HG02970 (cell line): ENCODE data around the gene EDAR.

Experiments
- ATAC-seq: cut with Tn5 transposase; IDR thresholded peaks from one replicate; pipeline ENCODE4 v1.9.1; 2021; ENCODE audit warnings: mild to moderate bottlenecking, moderate library complexity, moderate number of reproducible peaks; ENCODE audit not compliant: unreplicated experiment, low FRiP score

Gene EDAR

DNA sequence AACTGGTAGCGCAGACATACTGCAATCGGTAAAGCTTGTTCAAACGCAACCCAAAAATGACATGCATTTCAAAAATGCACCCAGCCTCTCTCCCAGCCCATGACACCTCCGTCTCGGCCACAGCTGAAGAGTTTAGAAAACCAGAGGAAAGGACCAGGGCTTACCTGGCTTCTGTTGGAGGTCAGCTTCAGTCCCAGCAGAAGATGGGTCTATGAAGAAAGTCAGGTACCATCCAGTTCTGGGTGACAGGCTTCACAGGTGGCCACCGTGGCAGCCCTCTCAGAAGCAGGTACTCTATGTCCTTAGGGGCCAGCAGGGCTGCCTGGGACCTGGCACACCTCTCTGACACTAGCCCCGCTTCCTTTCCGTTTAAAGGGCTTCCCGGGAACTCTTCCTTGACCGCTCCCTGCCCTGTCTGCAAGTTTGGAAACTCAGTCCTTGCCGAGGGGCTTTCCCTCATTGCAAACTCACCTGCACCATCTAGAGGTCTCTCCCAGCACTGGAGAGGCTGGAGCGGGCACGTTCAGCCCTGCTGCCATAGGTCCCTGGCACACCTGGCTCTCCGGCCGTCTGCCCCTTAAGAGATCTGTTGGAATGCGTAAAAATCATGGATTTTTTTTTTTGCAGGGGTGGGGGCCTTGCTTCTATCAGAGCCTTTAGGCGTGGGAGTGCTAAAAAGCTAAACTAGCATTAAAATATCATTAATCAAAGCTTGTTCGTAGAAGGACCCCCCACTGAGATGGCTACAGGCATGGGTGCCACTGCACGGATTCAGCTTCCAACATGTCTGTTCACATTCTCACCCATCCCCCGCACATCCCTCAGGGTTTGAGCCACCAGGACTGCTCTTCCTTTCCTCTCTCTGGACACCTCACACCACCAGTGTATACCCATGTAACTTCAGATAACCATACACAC lies at the start of gene EDAR:
TSS of gene EDAR (minus strand) at position 425 of the 918 bp plus-strand sequence. CDS start 58,206 bp downstream, outside the sequence.
- ATAC-seq, result no peak

GRCh38 chr2:109033171-109033570 lies 44.2 kb upstream of the EDAR start:
- no peak for ATAC-seq

DNA sequence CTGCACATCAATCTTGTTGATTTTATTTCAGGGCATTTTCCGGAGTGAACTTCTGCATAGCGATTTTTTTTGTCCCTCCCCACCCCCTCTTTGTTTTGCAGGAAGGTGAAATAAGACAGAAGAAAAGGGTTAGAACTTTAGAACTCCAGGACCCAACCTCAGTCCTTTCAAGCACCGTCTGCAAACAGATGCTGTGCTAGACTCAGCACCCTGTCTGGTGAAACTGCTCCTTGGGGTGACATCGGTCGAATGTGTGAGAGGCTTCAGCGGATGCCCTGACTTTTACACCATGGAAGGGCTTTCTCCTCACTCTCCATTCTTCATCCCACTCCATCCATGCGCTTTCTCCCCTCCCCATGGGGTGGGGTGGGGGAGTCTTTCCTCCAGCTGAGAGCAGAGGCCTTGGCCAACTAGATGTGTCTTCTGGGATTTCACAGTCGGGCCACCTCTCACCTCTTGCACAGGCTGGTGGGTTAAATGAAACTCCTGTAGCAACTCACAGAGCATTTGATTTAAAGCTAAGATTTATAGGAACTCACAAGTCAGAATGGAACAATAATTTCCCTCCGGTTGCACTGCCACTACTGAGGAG lies 43.3 kb upstream of the EDAR start:
- no peak for ATAC-seq

GRCh38 chr2:109031476-109032228 lies 42.6 kb upstream of the EDAR start:
- no peak for ATAC-seq

- no peak for ATAC-seq
These were observed 42.0 kb upstream of the EDAR start for GRCh38 chr2:109030870-109031475.

DNA sequence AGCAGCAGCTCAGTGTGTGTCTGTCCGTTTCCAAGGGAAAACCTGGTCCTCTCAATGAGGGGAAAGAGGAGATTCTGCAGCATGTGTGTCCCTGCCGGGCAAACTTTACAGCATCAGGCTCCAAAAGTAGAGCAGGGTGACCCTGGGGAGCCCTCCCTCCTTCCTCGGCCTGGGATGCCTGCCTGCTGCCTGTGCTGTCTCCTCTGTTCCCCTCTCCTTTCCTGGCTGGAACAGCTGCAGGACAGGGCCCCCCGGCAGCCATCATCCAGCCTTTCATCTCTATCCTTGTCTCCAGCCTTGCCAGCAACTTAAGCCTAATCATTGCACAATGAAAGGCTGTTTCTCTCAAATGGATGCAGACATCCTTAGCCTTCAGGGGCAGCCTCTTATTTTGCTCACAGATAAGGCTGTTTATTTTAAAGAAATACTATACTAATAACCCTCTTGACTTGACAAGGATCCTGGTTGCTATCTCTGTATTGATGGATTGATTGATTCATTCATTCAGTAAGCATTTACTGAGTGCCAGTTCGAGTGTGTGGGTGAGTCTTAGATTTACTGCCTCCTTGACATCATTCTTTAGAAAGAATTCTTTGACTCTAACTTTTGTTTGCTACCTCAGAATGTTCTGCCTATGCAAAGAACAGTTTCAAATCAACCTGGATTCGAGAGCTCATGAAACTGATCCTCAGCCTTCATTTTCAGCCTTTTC lies 40.6 kb upstream of the EDAR start:
- no peak for ATAC-seq

GRCh38 chr2:109028738-109029489 lies 39.9 kb upstream of the EDAR start:
- no peak for ATAC-seq

DNA sequence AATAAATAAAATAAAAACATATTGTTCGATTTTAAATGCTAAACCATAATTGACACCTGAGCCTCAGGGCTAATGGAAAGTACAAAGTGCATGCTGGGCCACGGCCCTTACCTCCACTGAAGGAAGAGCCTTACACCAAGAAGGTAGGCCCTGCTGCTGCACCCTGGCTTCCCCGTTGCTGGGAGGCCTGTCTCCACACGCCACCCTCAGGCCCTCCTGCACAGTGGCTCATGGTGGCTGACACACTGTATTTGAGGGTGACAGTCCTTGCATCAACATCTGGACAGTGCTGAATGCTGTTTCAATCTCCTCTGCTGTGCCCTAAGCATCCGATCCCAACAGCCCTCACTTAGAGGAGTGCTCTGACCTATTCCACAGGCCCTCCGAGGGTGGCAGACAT lies 39.3 kb upstream of the EDAR start:
- no peak for ATAC-seq

DNA sequence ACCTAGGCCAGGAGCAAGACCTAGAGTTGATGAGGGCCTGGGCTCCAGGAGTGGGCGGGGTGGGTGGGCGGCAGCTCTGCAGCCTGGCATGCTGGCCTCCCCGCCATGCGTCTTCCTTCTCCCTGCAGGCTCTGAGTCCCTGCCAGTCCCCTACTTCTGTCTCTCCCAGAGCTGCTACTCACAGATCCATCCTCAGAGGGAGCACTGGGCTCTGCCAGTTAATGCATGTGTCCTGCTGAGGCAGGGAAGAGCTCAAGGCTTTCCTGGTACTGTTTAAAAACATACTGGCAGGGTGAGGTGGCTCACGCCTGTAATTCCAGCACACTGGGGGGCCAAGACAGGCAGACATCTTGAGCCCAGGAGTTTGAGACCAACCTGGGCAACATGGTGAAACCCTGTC lies 38.7 kb upstream of the EDAR start:
- ATAC-seq, result no peak

DNA sequence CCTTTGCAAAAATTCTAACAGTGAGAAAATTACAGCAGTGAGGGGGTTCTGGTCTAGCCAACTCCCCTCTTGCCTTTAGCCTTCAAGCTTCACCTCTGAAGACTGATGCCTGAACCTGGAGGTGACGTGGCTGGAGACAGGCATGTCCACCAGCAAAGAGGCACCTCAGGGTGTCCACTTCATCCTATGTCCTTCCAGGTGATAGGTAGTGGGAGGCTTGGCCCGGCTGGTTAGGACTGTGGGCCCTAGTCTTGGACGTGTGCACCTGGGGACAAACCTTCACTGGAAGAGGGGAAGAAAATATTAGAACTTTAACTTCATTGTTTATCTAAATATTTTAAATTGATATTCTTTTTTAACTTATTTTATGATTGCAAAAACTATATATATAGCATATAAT lies 35.5 kb upstream of the EDAR start:
- ATAC-seq, result no peak

GRCh38 chr2:109021895-109022300 lies 32.9 kb upstream of the EDAR start:
- ATAC-seq, result no peak

- ATAC-seq, result no peak
These were observed 31.2 kb upstream of the EDAR start for GRCh38 chr2:109020217-109020637.

DNA sequence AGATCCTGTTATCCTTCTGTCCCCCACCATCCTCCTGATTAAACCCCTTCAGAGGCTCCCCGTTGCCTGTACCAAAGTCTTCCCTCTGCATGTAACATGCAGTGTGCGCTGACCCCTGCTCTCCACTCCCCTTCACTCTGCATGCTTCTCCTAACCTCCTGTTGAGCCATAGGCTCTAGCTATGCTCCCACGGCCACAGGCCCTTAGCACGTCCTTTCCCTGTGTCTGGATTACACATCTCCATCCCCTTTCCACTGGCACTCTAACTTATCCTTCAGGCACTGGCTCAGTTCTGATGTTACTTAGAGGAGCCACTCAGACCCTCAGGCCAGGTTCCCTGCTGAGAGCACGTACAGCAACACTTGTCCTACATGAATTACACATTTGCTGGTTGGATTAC lies 29.4 kb upstream of the EDAR start:
- ATAC-seq, result no peak

- ATAC-seq, result no peak
These were observed 28.0 kb upstream of the EDAR start for GRCh38 chr2:109017017-109017416.

GRCh38 chr2:109016376-109016775 lies 27.4 kb upstream of the EDAR start:
- no peak for ATAC-seq

DNA sequence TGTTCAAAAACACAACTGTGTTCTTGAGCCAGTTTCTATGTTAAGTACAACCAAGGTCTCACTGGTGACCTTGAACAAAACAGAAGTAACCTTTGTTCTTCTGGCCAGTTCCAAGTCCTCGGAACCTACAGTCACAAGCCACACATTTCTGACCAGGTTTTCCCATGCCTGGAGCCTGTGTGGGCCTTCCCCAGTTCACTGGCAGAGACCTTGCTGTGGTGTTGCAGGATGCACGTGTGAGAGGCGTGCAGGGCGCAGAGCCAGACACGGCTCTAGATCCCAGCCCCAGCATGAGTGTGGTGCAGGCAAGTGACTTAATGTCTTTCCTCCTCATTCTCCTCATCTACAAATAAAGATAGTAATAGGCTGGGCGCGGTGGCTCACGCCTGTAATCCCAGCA lies 25.5 kb upstream of the EDAR start:
- no peak for ATAC-seq

GRCh38 chr2:109013051-109013450 lies 24.0 kb upstream of the EDAR start:
- no peak for ATAC-seq

DNA sequence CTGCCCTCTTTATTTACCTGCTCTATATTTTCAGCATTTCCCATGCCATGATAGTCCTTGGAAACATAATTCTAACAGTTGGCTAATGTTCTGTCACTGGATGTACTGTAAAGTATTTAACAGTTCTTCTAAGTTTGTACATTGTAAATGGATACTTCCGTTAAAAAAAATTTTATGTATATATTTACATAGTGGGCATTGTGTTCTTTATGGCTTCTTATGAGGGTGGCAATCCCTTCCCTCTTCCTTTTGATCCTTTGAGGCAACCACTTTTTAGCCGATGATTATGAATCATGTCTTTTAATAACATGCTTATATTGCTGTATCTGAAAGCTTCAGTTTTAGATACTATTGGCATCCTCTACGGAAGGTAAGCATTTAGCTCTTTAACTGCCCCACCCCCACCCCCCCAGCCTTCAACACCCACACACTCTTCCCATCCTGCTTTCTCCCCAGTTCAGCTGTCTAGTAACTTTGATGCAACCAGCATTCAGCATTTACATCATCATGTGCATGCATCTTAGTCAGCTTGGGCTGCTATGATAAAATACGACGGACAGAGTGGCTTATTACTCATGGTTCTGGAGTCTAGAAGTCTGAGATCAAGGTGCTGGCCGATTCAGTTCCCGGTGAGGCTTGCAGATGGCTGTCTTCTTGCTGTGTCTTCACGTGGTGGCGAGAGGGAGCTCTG lies 21.0 kb upstream of the EDAR start:
- no peak for ATAC-seq

DNA sequence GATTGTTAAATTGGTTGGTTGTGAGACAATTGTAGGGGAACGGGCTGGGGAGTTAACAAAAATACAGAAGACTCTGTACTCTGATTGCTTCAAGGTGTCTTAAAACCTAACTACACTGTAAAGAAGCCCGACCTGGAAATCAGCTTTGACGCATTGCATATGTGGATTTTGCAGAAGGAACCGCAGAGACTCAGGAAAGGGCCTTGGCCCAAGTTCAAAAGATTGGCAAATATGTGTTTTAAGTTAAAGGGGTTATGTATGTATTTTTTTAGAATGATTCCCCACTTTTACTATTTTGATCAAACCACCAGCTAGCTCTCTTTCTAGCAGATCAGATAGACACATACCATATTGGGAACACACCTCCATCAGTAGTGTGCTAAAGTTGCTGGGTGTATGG lies 18.0 kb upstream of the EDAR start:
- ATAC-seq, result no peak
